Kidney (tissue), 14 donors: ENCODE measurements around the gene MAJIN. TPM values are rescaled to one million over a fixed set of nuclear protein-coding genes. Genes with fewer than 3 reads are reported as not detected.

Experiments
- DNase-seq, 5 donors: peaks; one replicate each; pipeline ENCODE4 v3.0.0-alpha.2; 2013 to 2020
- FAIRE-seq: peaks from 2 replicates; lab custom pipeline; 2012; peaks lifted over from hg19 to GRCh38; lab: Jason Lieb, UNC
- H3K27ac ChIP-seq, 2 donors: one replicate each; pipeline ENCODE4 v1.7.0; 2013; ENCODE audit warnings: low read depth in 2 of 2, low read length in 2 of 2, inconsistent platforms in 1 of 2
- H3K27me3 ChIP-seq: one replicate; pipeline ENCODE4 v1.7.1; 2013; ENCODE audit warnings: low read length, inconsistent platforms; ENCODE audit not compliant: control insufficient read depth, insufficient read depth
- H3K36me3 ChIP-seq, 3 donors: one replicate each; pipeline versions ENCODE4 v1.7.0 to v1.7.1; 2013; ENCODE audit warnings: low read length in 3 of 3, control low read depth in 1 of 3, inconsistent platforms in 1 of 3; ENCODE audit not compliant: insufficient read depth in 3 of 3, control insufficient read depth in 2 of 3
- H3K4me1 ChIP-seq, 3 donors: one replicate each; pipeline versions ENCODE4 v1.7.0 to v1.7.1; 2013; ENCODE audit warnings: low read length in 3 of 3, inconsistent platforms in 1 of 3, low read depth in 1 of 3; ENCODE audit not compliant: control insufficient read depth in 2 of 3, insufficient read depth in 2 of 3
- H3K4me3 ChIP-seq, 3 donors: one replicate each; pipeline versions ENCODE4 v1.7.0 to v1.8.1; 2013; ENCODE audit warnings: low read length in 3 of 3, control low read depth in 1 of 3, inconsistent platforms in 1 of 3
- H3K9ac ChIP-seq, 3 donors: one replicate each; pipeline versions ENCODE4 v1.7.0 to v1.7.1; 2013; ENCODE audit warnings: low read length in 3 of 3, control low read depth in 1 of 3, inconsistent platforms in 1 of 3
- H3K9me3 ChIP-seq, 3 donors: one replicate each; pipeline versions ENCODE4 v1.7.0 to v1.7.1; 2013; ENCODE audit warnings: low read length in 3 of 3, control low read depth in 1 of 3, inconsistent platforms in 1 of 3; ENCODE audit not compliant: control insufficient read depth in 2 of 3, insufficient read depth in 1 of 3
- CTCF ChIP-seq: IDR thresholded peaks from 3 replicates; pipeline ENCODE4 v1.5.1; 2012; ENCODE audit warnings: mild to moderate bottlenecking, moderate library complexity, borderline replicate concordance; ENCODE audit not compliant: insufficient read depth; ENCODE audit errors: extremely low read depth
- intact Hi-C: fragments of 100-400 bp; cut with DNase I; formaldehyde crosslinking; loops from one replicate; pipeline ENCODE4 v1.11.1; 2022
- polyA plus RNA-seq: library from polyadenylated mRNA; stranded (reverse); fragments of 350-450 nt; fragmentation: Illumina TruSeq; extraction: RNeasy Lipid Tissue Mini Kit (QIAGEN cat#74804); gene quantifications from one replicate; pipeline ENCODE4 v1.2.3, GENCODE V29; 2014; ENCODE audit warnings: low read depth, low replicate concordance; ENCODE audit not compliant: insufficient read depth
- total RNA-seq: library from RNA; stranded (reverse); fragmentation: NEBNext Ultra II Directional; extraction: Animal tissue kit (Norgen Biotek cat#: 25700); gene quantifications from one replicate; pipeline ENCODE4 v1.2.1, GENCODE V29; 2021
- donor health status: control.
- donor health status: control.
- donor health status: control.
- donor health status: control.
- donor health status: control.
- donor health status: DM: yes; HTN: yes; CAD: no.
- donor health status: Normal renal cell carcinoma (clear cell type).

The MAJIN gene
- total and polyA plus RNA-seq, 2 donors from 2014 or later = 0.80 TPM; not detected in 1

- Histone ChIP-seq H3K36me3 (peaks cover 2 to 56% (median 20%) of the 10 kb centered on the region in 3 donors), H3K4me3 (no peak overlapping the region), H3K27ac (no peak overlapping the region), H3K4me1 (no peaks in the 10 kb centered on the region), H3K9ac (no peak overlapping the region), H3K27me3 (no peaks in the 10 kb centered on the region), H3K9me3 (no peaks in the 10 kb centered on the region)
- FAIRE-seq (no peak), DNase-seq (peak in 1 of 5 donors; percentile 66)
- TF ChIP-seq CTCF = no peak
- intact Hi-C loops = no loop called here
Measured at GRCh38 chr11:64908766-64909165, 63.1 kb downstream of the MAJIN start.

DNA sequence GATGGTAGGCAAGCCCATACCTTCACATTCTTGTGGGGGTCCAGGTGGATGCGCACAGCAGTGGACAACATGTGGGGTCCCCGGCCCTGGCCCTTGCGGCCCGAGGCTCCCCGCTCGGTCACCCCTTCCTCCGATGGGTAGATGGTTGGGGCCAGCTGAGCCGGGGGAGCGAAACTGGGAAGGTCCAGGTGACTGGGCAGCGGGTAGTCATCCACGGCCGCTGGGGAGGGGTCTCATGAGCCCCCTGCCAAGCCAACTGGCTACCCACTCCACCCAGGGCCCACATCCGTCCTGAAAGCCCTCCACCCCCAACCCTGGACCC lies 65.6 kb downstream of the MAJIN start:
- Histone ChIP-seq H3K9me3 (no peaks in the 10 kb centered on the region), H3K4me3 (no peak overlapping the region), H3K27ac (no peak overlapping the region), H3K27me3 (no peaks in the 10 kb centered on the region), H3K4me1 (no peaks in the 10 kb centered on the region), H3K36me3 (peaks cover 2 to 47% (median 14%) of the 10 kb centered on the region in 3 donors), H3K9ac (no peak overlapping the region)
- FAIRE-seq (no peak), DNase-seq (no peak)
- TF ChIP-seq CTCF = no peak
- intact Hi-C loops = no loop called here

GRCh38 chr11:64905516-64906313 lies 66.2 kb downstream of the MAJIN start:
- intact Hi-C loops = no loop called here
- no peak for TF ChIP-seq CTCF
- H3K9ac ChIP-seq = no peak overlapping the region
- no peak for FAIRE-seq
- no peak for DNase-seq
- H3K4me3 ChIP-seq = no peak overlapping the region
- H3K36me3 ChIP-seq = peaks cover 2 to 41% (median 14%) of the 10 kb centered on the region in 3 donors
- H3K4me1 ChIP-seq = no peaks in the 10 kb centered on the region
- no peak overlapping the region for H3K27ac ChIP-seq
- no peaks in the 10 kb centered on the region for H3K27me3 ChIP-seq
- no peaks in the 10 kb centered on the region for H3K9me3 ChIP-seq
